T-helper 1 cell (primary cell): ENCODE results near the gene GRID1.
"Not testable (repeated sequence)": the region's sequence is repeated elsewhere in the genome, so short reads cannot be mapped to it uniquely, and the experiment has no call there.

ENCODE experiments used
- DNase-seq, 5 donors: peaks; one replicate each; pipeline ENCODE4 v3.0.0-alpha.2; 2012 to 2020

GRID1 gene

DNA sequence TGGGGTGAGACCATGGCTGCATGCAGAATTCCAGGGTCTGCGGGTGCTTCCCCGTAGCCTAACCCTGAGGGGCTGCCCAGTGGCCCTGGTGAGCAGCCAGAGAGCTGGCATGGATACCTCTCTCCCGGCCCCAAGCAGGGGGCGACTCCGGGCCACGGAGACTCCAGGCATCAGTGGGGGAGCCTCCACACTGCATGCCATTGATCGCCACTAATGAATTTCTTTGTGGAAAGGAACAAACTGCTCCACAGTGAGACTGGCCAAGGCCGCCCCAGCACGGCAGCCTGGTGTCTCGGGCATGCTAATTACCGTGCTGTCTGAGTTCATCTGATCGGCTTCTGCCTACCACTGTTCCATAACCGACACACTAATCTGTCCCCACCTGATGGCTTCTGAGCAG is 184.4 kb downstream of the GRID1 start:
- DNase-seq, result no peak

GRCh38 chr10:86180861-86181260 is 185.7 kb downstream of the GRID1 start:
- DNase-seq, result no peak

DNA sequence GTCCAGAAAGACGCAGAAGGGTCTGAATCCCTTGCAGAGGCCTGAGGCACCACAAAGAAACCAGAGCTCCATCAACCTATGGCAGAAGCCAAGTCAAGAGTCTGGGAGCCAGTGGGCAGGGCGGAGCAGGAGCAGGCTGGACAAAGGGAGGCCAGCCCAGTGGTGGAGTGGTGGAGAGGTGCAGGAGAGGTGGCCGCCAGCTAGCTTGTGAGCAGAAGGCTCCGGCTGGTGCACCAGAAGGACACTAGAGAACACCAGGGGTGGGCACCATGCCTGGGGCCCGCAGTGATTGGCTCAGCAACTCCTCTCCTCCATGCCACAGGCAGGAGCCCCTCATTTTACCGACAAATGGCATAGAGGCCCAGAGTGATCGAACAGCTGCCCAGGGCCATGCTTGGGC is 186.6 kb downstream of the GRID1 start:
- no peak for DNase-seq

DNA sequence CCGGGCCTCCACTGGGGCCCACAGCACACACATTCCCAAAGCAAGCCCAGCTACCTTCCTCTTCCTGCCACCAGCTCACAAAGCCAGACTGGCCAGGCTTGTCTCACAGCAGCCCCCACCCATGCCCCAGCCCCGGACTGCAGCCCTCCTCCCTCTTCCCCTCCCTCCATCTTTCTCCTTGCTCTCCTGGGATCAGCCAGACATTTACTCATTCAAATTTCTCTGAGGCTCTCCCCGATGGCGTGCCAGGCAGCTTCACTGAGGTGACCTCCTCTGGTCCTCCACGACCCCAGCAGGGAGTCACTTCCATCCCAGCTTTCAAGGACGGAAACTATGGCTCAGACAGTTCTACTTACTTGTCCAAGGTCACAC is 187.5 kb downstream of the GRID1 start:
- DNase-seq, result no peak

- DNase-seq, result no peak
Measured at GRCh38 chr10:86178401-86179152, 188.0 kb downstream of the GRID1 start.

DNA sequence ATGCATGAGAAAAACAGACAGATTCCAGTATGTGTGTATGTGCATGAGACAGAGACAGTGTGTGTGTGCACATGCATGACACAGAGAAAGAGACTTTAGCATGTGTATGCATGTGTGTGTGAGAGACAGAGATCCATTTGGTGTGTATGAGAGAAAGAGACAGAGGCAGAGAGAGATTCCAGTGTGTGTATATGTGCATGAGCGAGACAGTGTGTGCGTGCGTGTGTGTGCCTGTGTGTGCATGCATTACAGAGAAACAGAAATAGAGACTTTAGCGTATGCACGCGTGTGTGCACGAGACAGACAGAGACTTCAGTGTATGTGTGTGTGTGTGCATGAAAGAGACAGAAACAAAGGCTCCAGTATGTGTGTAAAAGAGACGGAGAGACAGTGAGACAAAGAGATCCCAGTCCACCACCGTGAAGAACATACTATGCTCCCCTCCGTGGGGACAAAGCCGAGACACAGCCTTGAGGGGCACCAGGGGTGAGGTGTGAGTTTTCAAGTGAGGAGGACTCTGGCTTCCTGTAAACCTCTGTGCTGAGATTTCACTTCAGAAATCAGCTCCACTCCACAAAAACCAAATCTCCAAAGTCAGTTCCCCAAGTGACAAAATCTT is 188.9 kb downstream of the GRID1 start:
- no peak for DNase-seq

DNA sequence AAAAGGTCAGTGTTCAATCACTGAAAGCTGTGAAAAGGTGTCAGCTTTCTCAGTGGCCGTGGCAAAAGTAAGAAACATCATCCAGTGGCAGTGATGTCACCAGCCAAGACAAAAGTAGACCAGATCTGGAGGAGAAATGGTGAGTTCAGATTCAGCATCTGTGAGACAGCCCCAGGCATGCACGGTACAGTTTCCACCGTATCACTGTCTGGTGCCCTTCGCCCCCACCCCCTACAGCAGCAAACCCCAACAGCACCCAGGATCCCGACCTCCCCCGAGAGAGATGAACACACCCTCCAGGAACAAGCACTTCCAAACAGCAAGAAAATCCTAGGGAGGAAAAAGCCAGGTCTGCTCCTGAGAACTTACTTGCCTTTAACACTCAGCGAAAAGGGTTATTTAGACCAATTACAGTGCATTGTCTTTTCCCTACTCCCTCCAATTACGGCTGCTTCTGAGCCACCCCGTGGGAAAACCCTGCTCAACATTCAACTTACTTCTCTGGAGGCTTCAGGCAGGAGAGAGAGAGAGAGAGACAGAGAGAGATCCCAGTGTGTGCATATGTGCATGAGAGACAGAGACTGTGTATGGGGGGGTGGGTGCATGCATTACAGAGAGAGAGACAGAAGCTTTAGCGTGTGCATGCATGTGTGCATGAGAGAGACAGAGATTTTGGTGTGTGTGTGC is 189.6 kb downstream of the GRID1 start:
- no peak for DNase-seq

- DNase-seq, result not testable (repeated sequence)
Measured at GRCh38 chr10:86175476-86175875, 191.1 kb downstream of the GRID1 start.

GRCh38 chr10:86172301-86172700 is 194.3 kb downstream of the GRID1 start:
- no peak for DNase-seq

DNA sequence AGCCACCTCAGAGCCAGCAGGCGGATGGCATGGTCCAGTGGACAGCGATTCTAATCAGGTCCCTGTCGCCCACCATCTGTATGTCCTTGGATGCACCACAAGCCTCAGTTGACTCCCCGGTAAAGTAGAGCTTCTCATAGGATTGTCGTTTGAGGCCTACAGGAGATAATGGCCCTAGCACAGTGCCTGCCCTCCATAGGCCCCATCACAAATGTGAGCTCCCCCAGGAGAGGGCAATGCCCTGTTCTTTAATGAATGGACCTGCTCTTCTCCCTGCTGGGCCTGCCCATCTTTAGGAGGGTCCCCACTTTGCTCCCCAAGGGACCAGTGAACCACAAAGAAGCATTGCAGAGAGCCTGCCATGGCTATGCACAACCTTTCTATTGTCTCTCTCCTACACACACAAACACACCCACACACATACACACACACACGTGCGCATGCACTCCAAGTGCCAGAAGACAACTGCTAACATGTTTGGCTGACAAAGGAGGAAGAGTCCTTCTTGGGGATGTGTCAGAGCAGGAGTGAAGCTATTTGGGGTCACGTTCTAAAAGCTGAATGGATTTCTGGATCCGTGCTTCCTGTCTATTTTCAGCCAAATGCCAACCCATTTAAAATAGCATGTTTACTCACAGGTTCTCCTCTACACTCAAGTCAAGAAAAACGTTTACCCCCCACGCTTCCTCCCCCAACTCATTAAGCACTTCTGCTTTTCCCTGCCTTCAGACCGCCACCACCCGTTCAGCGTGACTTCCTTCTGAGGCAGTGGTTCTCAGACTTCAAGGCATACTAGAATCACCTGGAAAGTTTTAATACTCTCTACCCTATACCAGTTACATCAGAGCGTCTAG is 196.1 kb downstream of the GRID1 start:
- no peak for DNase-seq

DNA sequence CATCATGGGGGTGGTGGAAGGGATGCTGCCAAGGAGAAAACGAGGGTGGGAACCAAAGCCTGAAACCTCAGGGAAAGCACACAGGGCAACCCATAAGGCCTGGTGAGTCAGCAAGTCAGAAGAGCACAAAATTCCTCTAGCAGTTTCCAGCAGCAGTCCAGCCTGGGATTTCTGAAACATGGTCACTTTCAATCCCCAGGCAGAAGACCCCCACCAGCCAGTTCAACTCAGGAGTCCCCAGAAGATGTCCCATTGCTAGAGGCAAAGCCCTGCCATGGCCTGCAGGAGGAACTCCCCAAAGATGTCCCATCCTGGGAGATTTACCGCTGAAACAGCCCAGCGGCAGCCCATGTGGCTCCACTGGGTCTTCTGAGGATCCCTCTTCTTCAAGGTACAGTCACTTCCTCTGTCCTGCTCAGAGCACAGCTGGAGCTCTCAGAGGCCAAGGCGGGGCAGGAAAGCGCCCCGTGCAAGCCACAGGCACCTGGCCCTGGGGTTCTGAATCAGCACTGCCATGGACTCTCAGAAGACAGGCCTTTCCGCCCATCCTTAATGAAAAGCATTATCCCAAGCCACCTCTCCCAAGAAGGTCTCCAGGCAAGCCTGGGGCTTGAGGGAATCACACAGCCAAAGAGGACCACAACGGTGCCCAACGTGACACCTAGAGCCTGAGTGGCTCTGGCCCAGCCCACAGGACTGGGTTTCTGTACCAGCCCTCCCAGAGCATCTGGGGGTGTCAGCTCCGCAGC is 196.9 kb downstream of the GRID1 start:
- DNase-seq, result no peak

GRCh38 chr10:86169066-86169465 is 197.5 kb downstream of the GRID1 start:
- no peak for DNase-seq

- no peak for DNase-seq
Measured at GRCh38 chr10:86168256-86168655, 198.3 kb downstream of the GRID1 start.

- no peak for DNase-seq
Measured at GRCh38 chr10:86167762-86168128, 198.8 kb downstream of the GRID1 start.

GRCh38 chr10:86167121-86167761 is 199.4 kb downstream of the GRID1 start:
- DNase-seq, result no peak

DNA sequence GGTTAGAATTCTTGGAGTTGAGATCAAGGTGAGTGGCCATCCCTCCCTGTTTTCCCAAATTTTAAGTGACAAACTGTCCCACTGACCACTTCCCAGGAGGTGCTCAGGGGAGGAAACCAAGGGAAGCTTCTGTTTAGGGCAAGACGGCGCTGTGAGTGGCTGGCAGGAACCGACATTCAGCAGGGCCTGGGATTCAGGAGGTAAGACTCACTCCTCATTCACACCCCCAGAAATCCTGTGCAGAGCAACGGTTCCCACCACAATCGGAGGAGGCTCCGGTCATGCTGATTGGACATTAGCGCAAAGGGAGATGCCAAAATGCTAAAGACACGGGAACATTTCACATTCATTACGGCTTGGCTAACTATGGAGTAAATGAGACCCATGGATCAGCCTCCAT is 200.9 kb downstream of the GRID1 start:
- no peak for DNase-seq

DNA sequence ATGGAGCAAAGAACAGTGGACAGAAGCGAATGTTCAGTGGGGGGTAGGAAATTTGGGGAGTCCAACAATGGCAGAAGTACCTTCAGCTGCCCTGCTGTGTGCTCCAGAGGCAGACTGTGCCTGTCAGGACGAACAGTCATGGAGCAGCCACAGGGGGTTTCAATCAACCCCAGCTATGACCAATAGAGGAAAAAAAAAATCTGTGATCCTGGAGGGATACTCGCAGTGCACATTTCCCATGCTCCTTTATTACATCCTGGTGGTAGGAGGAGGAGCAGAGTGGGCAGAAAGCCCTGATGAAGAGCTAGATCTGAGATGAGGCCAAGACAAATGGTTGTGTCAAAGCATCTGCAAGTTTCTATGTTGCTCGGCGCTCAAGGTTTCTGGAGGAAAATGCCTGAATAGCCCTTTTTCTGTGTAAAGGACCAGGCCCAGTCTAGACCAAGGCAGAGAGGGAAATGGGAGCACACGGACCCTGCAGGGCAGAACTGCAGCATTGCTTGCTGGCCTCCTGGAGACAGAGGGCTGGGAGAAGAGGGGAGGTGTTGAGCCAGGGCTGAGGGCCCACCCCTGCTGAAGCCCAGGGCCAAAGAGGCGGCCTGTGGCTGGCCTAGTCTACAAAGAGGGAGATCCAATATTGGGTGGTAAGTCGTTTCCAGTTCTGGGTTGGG is 201.5 kb downstream of the GRID1 start:
- no peak for DNase-seq

DNA sequence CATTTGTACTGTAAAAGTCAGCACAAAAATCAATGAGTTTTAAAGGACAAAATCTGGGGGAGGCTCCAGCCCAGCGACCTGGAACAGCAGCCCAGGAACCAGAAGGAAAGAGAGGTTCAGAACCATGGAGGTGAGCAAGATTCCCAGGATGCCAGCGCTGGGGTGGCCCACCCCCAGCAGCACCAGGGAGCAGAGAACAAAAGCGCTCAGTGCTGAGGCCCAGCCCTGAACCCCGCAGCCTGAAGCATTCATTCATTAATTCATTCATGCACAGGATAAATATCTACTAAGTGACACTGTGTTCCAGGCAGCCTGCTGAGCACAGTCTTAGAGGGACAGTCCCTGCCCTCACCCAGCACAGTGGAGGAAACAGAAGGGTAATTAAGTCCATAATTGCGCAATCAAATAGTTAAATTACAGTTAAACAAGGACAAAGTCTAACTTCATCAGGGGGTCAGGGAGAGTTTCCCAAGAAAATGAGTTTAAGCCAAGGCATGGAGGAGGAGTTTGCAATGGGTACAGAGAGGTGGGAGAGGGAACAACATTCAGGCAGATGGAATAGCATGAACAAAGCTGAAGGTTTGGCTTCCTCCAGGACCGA is 202.3 kb downstream of the GRID1 start:
- no peak for DNase-seq

GRCh38 chr10:86163522-86164173 is 202.9 kb downstream of the GRID1 start:
- no peak for DNase-seq

DNA sequence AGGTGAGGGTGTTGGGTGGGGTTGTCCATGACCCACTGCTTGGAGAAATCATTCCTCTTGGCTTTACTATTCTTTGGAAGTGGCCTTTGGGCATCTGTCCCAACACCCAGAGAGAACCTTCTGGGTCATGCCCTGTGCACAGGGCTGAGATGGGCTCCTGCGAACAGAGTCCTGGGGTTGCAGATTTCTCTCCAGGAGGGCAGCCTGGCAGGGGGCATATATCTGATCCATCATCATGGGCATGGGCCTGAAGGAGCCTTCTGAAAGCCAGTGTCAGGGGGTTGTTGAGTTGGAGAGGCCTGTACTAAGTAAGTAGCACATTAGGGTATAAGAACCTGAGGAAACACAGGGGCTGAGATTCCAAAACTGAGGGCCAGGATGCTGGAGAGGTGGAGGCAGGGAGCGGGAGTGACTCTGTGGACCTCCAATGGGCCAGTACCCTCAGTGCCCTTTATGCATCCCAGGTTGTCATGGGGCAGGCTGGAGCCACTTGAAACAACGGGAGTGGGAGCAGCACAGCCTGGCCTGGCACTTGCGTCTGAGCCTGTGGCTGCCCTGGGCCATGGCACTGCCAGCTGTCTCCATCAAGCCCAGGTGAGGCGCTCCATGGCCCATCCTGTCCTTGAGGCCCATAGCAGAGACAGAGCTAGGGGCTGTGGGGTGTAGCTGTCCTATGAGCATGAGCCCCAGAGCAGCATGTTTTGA is 203.7 kb downstream of the GRID1 start:
- no peak for DNase-seq
